ENCODE results near the gene PRKCE. TPM values are rescaled to one million over a fixed set of nuclear protein-coding genes. Genes with fewer than 3 reads are reported as not detected.

PRKCE gene
- polyA plus RNA-seq, 3 donors, result 1.3 to 7.7 (median 2.3) TPM

GRCh38 chr2:46117379-46117778 lies 465.9 kb downstream of the PRKCE start:
- no peaks in the 10 kb centered on the region for H3K36me3 ChIP-seq (replicated peaks in 1 of 2; ENCODE audit: control insufficient read depth in 1 of 2, insufficient read depth in 2 of 2, low read length in 2 of 2)
- no peak for DNase-seq
- H2AFZ ChIP-seq (ENCODE audit: insufficient read depth, low read depth, low read length, poor library complexity, severe bottlenecking), result no peak overlapping the region
- H3K27ac Mint-ChIP-seq, result no peak overlapping the region
- H3K9me3 ChIP-seq (replicated peaks in 1 of 2; ENCODE audit: control insufficient read depth in 1 of 2, insufficient read depth in 1 of 2, low read length in 2 of 2), result no peaks in the 10 kb centered on the region
- intact Hi-C loops (cut with micrococcal nuclease), result no loop called here
- no peak overlapping the region for H3K4me3 ChIP-seq (replicated peaks in 1 of 3; ENCODE audit: low read depth in 2 of 3, low read length in 3 of 3)
- peaks cover 7 to 16% of the 10 kb centered on the region in 2 donors for H3K4me1 ChIP-seq (ENCODE audit: control insufficient read depth in 1 of 2, insufficient read depth in 2 of 2, low read length in 2 of 2)
- H3K4me2 ChIP-seq (replicated peaks; ENCODE audit: extremely low read depth, low read length, poor library complexity, severe bottlenecking), result no peak overlapping the region
- H3K9me3 Mint-ChIP-seq, result peaks cover 0 to 1% (median under 1%) of the 10 kb centered on the region in 7 donors
- no peak for TF ChIP-seq CTCF (IDR thresholded peaks at IDR 0.05)
- peaks cover 0 to 2% (median 2%) of the 10 kb centered on the region in 3 donors for H3K27me3 Mint-ChIP-seq (ENCODE audit: low read depth in 3 of 3)
- no CpG with 5 or more reads among the region's 2 CpGs for WGBS (ENCODE audit: insufficient coverage)
- H3K27ac ChIP-seq (ENCODE audit: low read depth in 1 of 2, low read length in 2 of 2), result no peak overlapping the region
- H3K27me3 ChIP-seq (ENCODE audit: control insufficient read depth in 2 of 2, insufficient read depth in 2 of 2, low read length in 2 of 2), result no peaks in the 10 kb centered on the region
- H3K4me3 Mint-ChIP-seq, result no peak overlapping the region
- no peaks in the 10 kb centered on the region for H4K20me1 ChIP-seq (ENCODE audit: insufficient read depth, low read length)
- H3K36me3 Mint-ChIP-seq, result peaks cover 2 to 4% of the 10 kb centered on the region in 2 donors
- H3K9ac ChIP-seq (ENCODE audit: insufficient read depth, low read length, poor library complexity, severe bottlenecking), result no peak overlapping the region
- no peaks in the 10 kb centered on the region for H3K79me2 ChIP-seq (ENCODE audit: insufficient read depth, low read length)
- peaks cover 22% of the 10 kb centered on the region for H3K4me1 Mint-ChIP-seq

GRCh38 chr2:46117994-46118393 lies 466.5 kb downstream of the PRKCE start:
- DNase-seq, result no peak
- Mint-ChIP-seq H3K9me3 (no peaks in the 10 kb centered on the region), H3K4me3 (no peak overlapping the region), H3K4me1 (peaks cover 22% of the 10 kb centered on the region), H3K27ac (no peak overlapping the region), H3K36me3 (peaks cover 2 to 4% of the 10 kb centered on the region in 2 donors), H3K27me3 (ENCODE audit: low read depth in 3 of 3) (peaks cover 0 to 2% (median 2%) of the 10 kb centered on the region in 3 donors)
- H3K4me3 ChIP-seq (replicated peaks in 1 of 3; ENCODE audit: low read depth in 2 of 3, low read length in 3 of 3), result no peak overlapping the region
- H3K4me2 ChIP-seq (replicated peaks; ENCODE audit: extremely low read depth, low read length, poor library complexity, severe bottlenecking), result no peak overlapping the region
- H3K9ac ChIP-seq (ENCODE audit: insufficient read depth, low read length, poor library complexity, severe bottlenecking), result no peak overlapping the region
- H4K20me1 ChIP-seq (ENCODE audit: insufficient read depth, low read length), result no peaks in the 10 kb centered on the region
- H3K27me3 ChIP-seq (ENCODE audit: control insufficient read depth in 2 of 2, insufficient read depth in 2 of 2, low read length in 2 of 2), result no peaks in the 10 kb centered on the region
- peaks cover 7 to 16% of the 10 kb centered on the region in 2 donors for H3K4me1 ChIP-seq (ENCODE audit: control insufficient read depth in 1 of 2, insufficient read depth in 2 of 2, low read length in 2 of 2)
- 100% methylated on average over 1 of the region's 3 CpGs for WGBS (ENCODE audit: insufficient coverage)
- intact Hi-C loops (cut with micrococcal nuclease), result no loop called here
- no peaks in the 10 kb centered on the region for H3K79me2 ChIP-seq (ENCODE audit: insufficient read depth, low read length)
- no peak for TF ChIP-seq CTCF (IDR thresholded peaks at IDR 0.05)
- H3K36me3 ChIP-seq (replicated peaks in 1 of 2; ENCODE audit: control insufficient read depth in 1 of 2, insufficient read depth in 2 of 2, low read length in 2 of 2), result no peaks in the 10 kb centered on the region
- H3K9me3 ChIP-seq (replicated peaks in 1 of 2; ENCODE audit: control insufficient read depth in 1 of 2, insufficient read depth in 1 of 2, low read length in 2 of 2), result no peaks in the 10 kb centered on the region
- H2AFZ ChIP-seq (ENCODE audit: insufficient read depth, low read depth, low read length, poor library complexity, severe bottlenecking), result no peak overlapping the region
- no peak overlapping the region for H3K27ac ChIP-seq (ENCODE audit: low read depth in 1 of 2, low read length in 2 of 2)
